HG02798 (cell line): Measurements from ENCODE around the gene TMEM87B.

Experiments
- ATAC-seq: cut with Tn5 transposase; IDR thresholded peaks from one replicate; pipeline ENCODE4 v1.9.1; 2021; ENCODE audit warnings: mild to moderate bottlenecking; ENCODE audit not compliant: unreplicated experiment, poor library complexity

Gene TMEM87B

DNA sequence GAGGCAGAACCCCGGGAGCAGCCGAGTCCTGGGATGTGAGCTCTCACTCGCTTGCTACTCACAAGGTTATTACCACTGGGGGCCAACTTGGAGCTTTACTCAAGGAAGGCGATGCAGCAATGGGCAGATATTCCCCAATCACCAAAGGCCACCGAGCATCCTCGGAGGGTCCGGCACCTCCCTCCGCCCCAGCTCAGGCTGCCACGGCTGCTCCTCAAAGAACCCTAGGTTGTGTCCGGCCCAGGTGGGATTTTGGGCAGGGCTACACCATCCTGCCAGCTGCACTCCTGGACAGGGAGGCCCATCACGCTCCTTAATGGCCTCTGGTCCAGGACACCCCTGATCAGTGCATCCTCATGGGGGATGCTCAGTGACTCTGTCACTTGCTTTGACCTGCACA lies 107.9 kb downstream of the TMEM87B start:
- ATAC-seq = no peak

DNA sequence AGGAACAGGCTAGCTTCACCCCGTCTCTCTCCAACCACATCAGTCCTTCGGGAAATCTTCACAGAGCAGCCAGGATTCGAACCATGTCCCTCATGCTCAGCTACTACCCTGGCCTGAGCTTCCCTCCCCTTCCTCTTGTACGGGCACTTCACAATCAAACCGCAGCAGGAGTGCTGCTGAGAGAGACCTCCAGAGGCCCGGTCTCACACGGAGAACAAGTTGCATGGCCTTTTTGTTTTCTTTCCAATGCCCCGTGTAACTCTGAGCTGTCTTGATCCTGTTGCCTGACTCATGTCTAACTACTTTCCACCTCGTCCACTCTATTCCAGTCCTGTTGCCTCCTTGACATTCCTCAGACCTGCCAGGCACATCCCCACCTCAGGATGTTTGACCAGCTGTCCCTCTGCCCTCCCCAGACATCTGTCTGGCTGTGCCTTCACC lies 108.5 kb downstream of the TMEM87B start:
- ATAC-seq = no peak

GRCh38 chr2:112164876-112165275 lies 109.8 kb downstream of the TMEM87B start:
- no peak for ATAC-seq

DNA sequence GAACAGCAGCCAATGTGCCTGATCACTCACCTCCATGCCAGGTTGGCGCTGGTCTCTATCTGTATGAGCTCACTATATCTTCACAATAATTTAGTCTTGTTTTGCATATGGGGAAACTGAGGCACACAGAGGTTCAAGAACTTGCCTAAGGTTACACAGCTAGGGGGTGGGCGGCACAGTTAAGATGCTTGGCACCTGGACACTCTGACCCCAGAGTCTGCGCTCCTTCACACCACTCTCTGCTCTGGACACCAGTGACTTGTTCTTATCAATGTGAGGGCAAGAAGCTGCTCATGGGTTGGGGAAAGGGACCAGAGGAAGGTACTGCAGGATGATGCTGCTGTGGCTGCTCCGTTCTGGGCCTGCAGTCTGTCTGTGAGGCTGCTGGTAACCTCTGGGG lies 110.2 kb downstream of the TMEM87B start:
- no peak for ATAC-seq

DNA sequence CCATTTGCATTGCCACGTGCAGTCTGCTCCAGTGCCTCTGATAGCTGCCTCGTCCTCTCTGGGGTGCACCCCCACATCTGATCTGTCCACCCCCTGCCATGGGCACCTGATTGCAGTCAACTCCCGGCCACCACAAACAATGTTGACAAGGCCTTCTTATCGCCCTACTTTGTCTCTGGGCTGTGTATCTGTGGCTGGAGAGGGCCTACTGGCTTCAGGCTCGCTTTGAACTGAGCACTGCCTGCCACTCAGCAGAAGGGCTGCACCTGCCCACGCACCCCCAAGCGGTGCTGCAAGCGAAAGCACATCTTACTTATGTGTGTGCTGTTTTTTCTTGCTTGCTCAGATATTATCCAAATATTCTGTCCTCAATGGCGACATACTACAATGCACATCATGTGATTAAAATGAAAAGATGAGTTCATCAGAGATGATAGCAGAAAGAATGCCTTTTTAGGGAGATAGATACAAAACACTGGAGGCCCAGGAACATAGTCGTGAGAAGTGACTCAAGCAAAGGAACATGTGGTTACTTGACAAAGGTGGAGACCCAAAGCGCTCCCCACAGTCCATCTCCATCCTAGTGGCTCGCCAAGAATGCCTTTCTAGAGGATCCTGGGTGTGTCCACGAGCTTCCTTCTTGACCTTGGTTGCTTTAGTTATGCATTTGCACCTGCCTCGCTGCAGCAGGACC lies 111.9 kb downstream of the TMEM87B start:
- ATAC-seq = no peak

DNA sequence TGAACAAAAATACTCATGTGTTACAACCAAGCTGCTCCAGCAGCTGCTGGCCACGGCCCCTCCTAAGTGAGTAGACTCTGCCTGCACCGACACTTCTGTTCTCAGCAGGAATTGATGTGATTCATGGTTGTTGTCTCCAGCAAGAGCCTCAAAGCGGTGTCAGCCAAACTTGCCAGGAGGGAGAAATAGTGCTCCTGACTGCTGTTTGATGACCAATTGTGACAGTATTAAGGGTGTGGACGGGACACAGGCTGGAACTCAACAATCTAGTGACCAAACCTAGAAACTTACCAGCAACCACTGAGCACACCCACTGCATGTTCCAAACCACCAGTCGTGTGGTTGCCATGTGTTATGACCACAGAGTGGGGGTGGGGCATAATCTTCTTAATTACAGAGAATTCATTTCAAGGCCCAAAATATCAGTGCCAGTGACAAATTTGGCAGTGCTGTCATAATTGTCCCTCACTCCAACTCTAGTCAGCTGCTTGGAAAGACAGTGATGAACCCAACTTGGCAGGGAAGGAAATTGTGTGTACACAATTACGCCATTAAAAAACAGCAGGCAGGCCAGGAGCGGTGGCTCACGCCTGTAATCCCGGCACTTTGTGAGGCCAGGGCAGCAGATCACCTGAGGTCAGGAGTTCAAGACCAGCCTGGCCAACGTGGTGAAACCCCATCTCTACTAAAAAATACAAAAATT lies 113.5 kb downstream of the TMEM87B start:
- ATAC-seq = no peak
